HL-60 (cell line): Measurements from ENCODE around the gene INTS4.
"Not testable (repeated sequence)": the region's sequence is repeated elsewhere in the genome, so short reads cannot be mapped to it uniquely, and the experiment has no call there.

Experiments
- CTCF ChIP-seq: IDR thresholded peaks from one replicate; pipeline ENCODE4 v1.5.1; 2011; ENCODE audit warnings: low read length, control low read depth, inconsistent platforms; ENCODE audit not compliant: insufficient read depth
- GABPA ChIP-seq: IDR thresholded peaks from 2 replicates; pipeline ENCODE4 v1.6.1; 2012; ENCODE audit warnings: low read depth
- POLR2AphosphoS5 ChIP-seq: IDR thresholded peaks from 2 replicates; pipeline ENCODE4 v1.6.1; 2012; ENCODE audit warnings: low read depth
- REST ChIP-seq: IDR thresholded peaks from 2 replicates; pipeline ENCODE4 v1.6.1; 2012; ENCODE audit warnings: low read depth; ENCODE audit not compliant: insufficient replicate concordance
- SPI1 ChIP-seq: IDR thresholded peaks from 2 replicates; pipeline ENCODE4 v1.6.1; 2012; ENCODE audit warnings: low read depth, mild to moderate bottlenecking, borderline replicate concordance

DNA sequence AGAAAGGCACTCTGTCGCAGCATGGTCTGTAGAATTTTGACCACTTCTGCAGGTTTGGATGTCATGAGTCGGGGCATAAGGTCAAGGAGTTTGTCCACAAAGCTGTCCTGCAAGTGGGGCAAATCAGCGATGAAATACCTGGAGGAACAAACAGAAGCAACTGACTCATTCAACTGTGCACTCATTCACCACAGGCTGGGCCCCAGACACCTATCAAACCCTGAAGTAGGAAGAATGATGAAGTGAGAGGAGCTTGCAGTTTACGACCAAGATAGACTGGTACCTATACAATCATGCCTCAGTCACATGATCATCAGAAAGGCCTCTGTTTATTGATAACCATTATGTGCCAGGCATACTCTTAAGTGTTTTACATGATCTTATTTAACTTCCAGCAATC, 102.8 kb downstream of the INTS4 start:
- not testable (repeated sequence) for TF ChIP-seq REST, CTCF, POLR2AphosphoS5, GABPA, SPI1
